GM19397 (cell line): ENCODE data around the gene ELK3.

ENCODE experiments used
- ATAC-seq: cut with Tn5 transposase; IDR thresholded peaks from one replicate; pipeline ENCODE4 v1.9.1; 2021; ENCODE audit warnings: mild to moderate bottlenecking, moderate library complexity; ENCODE audit not compliant: unreplicated experiment

ELK3 gene

GRCh38 chr12:96211988-96212387, 17.8 kb downstream of the ELK3 start:
- ATAC-seq = no peak

- no peak for ATAC-seq
Measured at GRCh38 chr12:96212456-96213375, 18.5 kb downstream of the ELK3 start.

- ATAC-seq = no peak
Measured at GRCh38 chr12:96213869-96214268, 19.7 kb downstream of the ELK3 start.

- ATAC-seq = no peak
Measured at GRCh38 chr12:96215919-96216273, 21.7 kb downstream of the ELK3 start.

- ATAC-seq = no peak
Measured at GRCh38 chr12:96218989-96219678, 25.0 kb downstream of the ELK3 start.

GRCh38 chr12:96219700-96220206, 25.6 kb downstream of the ELK3 start:
- no peak for ATAC-seq

GRCh38 chr12:96220902-96221301, 26.7 kb downstream of the ELK3 start:
- ATAC-seq = no peak

- no peak for ATAC-seq
Measured at GRCh38 chr12:96221391-96221790, 27.2 kb downstream of the ELK3 start.

- ATAC-seq = no peak
Measured at GRCh38 chr12:96223411-96224218, 29.4 kb downstream of the ELK3 start.

- no peak for ATAC-seq
Measured at GRCh38 chr12:96224219-96224615, 30.0 kb downstream of the ELK3 start.

- ATAC-seq = no peak
Measured at GRCh38 chr12:96225044-96225855, 31.1 kb downstream of the ELK3 start.

- no peak for ATAC-seq
Measured at GRCh38 chr12:96225994-96226399, 31.8 kb downstream of the ELK3 start.

GRCh38 chr12:96226401-96226800, 32.2 kb downstream of the ELK3 start:
- no peak for ATAC-seq

GRCh38 chr12:96226801-96227348, 32.7 kb downstream of the ELK3 start:
- no peak for ATAC-seq

- ATAC-seq = no peak
Measured at GRCh38 chr12:96227365-96228106, 33.4 kb downstream of the ELK3 start.

GRCh38 chr12:96228566-96229248, 34.5 kb downstream of the ELK3 start:
- ATAC-seq = no peak

- no peak for ATAC-seq
Measured at GRCh38 chr12:96230646-96231045, 36.5 kb downstream of the ELK3 start.

GRCh38 chr12:96233168-96233567, 39.0 kb downstream of the ELK3 start:
- no peak for ATAC-seq

GRCh38 chr12:96233939-96234461, 39.8 kb downstream of the ELK3 start:
- ATAC-seq = no peak
